IMR-90 (cell line): ENCODE measurements around the gene IL36B. TPM values are rescaled to one million over a fixed set of nuclear protein-coding genes. Genes with fewer than 3 reads are reported as not detected.

ENCODE experiments used
- ATAC-seq: fragments of 200-7000 bp; cut with Tn5 transposase; 2 replicates; pipeline ENCODE4 v1.9.1; 2020; ENCODE audit warnings: low read depth, mild to moderate bottlenecking, moderate library complexity
- BruUV-seq: library from RNA; stranded (reverse); fragments of 400-500 nt; replicated peaks from 2 replicates; lab custom pipeline; 2021; lab: Mats Ljungman, UMichigan
- CTCF ChIA-PET: fragments of 300-600 bp; formaldehyde crosslinking; extraction: SDS; loops from one replicate; lab custom pipeline; 2021; ENCODE audit warnings: antibody characterized with exemption; lab: Yijun Ruan, JAX
- POLR2A ChIA-PET: fragments of 300-600 bp; sonication (Branson Sonifier 250); formaldehyde crosslinking; loops from one replicate; lab custom pipeline; 2022; ENCODE audit warnings: antibody characterized with exemption; ENCODE audit not compliant: unreplicated experiment; lab: Charles Lee
- DNase-seq: peaks from one replicate; pipeline ENCODE4 v3.0.0; 2013
- H2AFZ ChIP-seq: replicated peaks from 2 replicates; pipeline ENCODE3; 2013; ENCODE audit warnings: low read length, mild to moderate bottlenecking; ENCODE audit not compliant: poor library complexity
- H2AK5ac ChIP-seq: 2 replicates; pipeline ENCODE4 v1.6.1; 2013; ENCODE audit warnings: low read depth, low read length, inconsistent platforms
- H2AK9ac ChIP-seq: replicated peaks from 2 replicates; pipeline ENCODE3; 2013; ENCODE audit warnings: mild to moderate bottlenecking, low read depth, low read length, moderate library complexity; ENCODE audit not compliant: poor library complexity
- H2BK120ac ChIP-seq: 2 replicates; pipeline ENCODE4 v1.6.1; 2013; ENCODE audit warnings: low read depth, low read length, inconsistent platforms
- H2BK15ac ChIP-seq: 3 replicates; pipeline ENCODE4 v1.6.1; 2013; ENCODE audit warnings: low read depth, low read length, inconsistent platforms
- H2BK20ac ChIP-seq: 2 replicates; pipeline ENCODE4 v1.6.1; 2013; ENCODE audit warnings: low read depth, mild to moderate bottlenecking, inconsistent platforms, low read length, moderate library complexity
- H2BK5ac ChIP-seq: 2 replicates; pipeline ENCODE4 v1.6.1; 2013; ENCODE audit warnings: mild to moderate bottlenecking, low read depth, low read length, inconsistent platforms; ENCODE audit not compliant: poor library complexity, severe bottlenecking
- H3K14ac ChIP-seq: replicated peaks from 2 replicates; pipeline ENCODE4 v1.6.1; 2013; ENCODE audit warnings: low read depth, low read length, inconsistent platforms
- H3K18ac ChIP-seq: 2 replicates; pipeline ENCODE4 v1.6.1; 2013; ENCODE audit warnings: low read depth, low read length, control low read depth
- H3K23ac ChIP-seq: 2 replicates; pipeline ENCODE4 v1.6.1; 2013; ENCODE audit warnings: low read depth, low read length, inconsistent platforms
- H3K27ac ChIP-seq: 2 replicates; pipeline ENCODE4 v1.5.1; 2013; ENCODE audit warnings: mild to moderate bottlenecking, control low read depth, low read length; ENCODE audit not compliant: insufficient read depth
- H3K27me3 ChIP-seq: 2 replicates; pipeline ENCODE4 v1.6.1; 2013; ENCODE audit warnings: low read length; ENCODE audit not compliant: control insufficient read depth, insufficient read depth
- H3K36me3 ChIP-seq: 2 replicates; pipeline ENCODE4 v1.6.1; 2013; ENCODE audit warnings: low read length, mixed read lengths; ENCODE audit not compliant: control insufficient read depth, insufficient read depth
- H3K4ac ChIP-seq: 2 replicates; pipeline ENCODE4 v1.6.1; 2013; ENCODE audit warnings: low read depth, low read length, inconsistent platforms
- H3K4me1 ChIP-seq: 2 replicates; pipeline ENCODE4 v1.6.1; 2013; ENCODE audit warnings: low read length, mixed read lengths; ENCODE audit not compliant: control insufficient read depth, insufficient read depth
- H3K4me2 ChIP-seq: 2 replicates; pipeline ENCODE4 v1.6.1; 2013; ENCODE audit warnings: low read depth, mild to moderate bottlenecking, control low read depth, low read length, moderate library complexity
- H3K4me3 ChIP-seq: 2 replicates; pipeline ENCODE4 v1.5.1; 2013; ENCODE audit warnings: low read depth, mild to moderate bottlenecking, control low read depth, low read length, moderate library complexity; ENCODE audit not compliant: insufficient read depth
- H3K56ac ChIP-seq: 2 replicates; pipeline ENCODE4 v1.6.1; 2013; ENCODE audit warnings: low read length, inconsistent platforms; ENCODE audit not compliant: insufficient read depth; ENCODE audit errors: extremely low read depth
- H3K79me1 ChIP-seq, 2 experiments: 2 replicates each; pipeline ENCODE4 v1.6.1; 2013; ENCODE audit warnings: low read length in 2 of 2, inconsistent platforms in 1 of 2, low read depth in 1 of 2
- H3K9ac ChIP-seq: 2 replicates; pipeline ENCODE4 v1.6.1; 2013; ENCODE audit warnings: low read depth, low read length, control low read depth
- H3K9me1 ChIP-seq: 2 replicates; pipeline ENCODE4 v1.6.1; 2013; ENCODE audit warnings: low read length, inconsistent platforms; ENCODE audit not compliant: insufficient read depth
- H3K9me3 ChIP-seq: 2 replicates; pipeline ENCODE4 v1.6.1; 2013; ENCODE audit warnings: low read length; ENCODE audit not compliant: control insufficient read depth, insufficient read depth
- H4K20me1 ChIP-seq: 2 replicates; pipeline ENCODE4 v1.6.1; 2013; ENCODE audit warnings: low read length, inconsistent platforms; ENCODE audit not compliant: insufficient read depth
- H4K5ac ChIP-seq: 2 replicates; pipeline ENCODE4 v1.6.1; 2013; ENCODE audit warnings: mild to moderate bottlenecking, low read depth, low read length, control low read depth
- H4K8ac ChIP-seq, 2 experiments: 2 replicates each; pipeline ENCODE4 v1.6.1; 2013; ENCODE audit warnings: low read depth in 2 of 2, low read length in 2 of 2, control low read depth in 1 of 2, inconsistent platforms in 1 of 2
- H4K91ac ChIP-seq: 2 replicates; pipeline ENCODE4 v1.6.1; 2013; ENCODE audit warnings: low read depth, low read length, inconsistent platforms; ENCODE audit not compliant: insufficient read depth
- BHLHE40 ChIP-seq: fragments of 150-350 bp; IDR thresholded peaks from 2 replicates; pipeline ENCODE4 v1.6.1; 2016; ENCODE audit warnings: mild to moderate bottlenecking, low read depth, low read length
- CHD1 ChIP-seq: IDR thresholded peaks from 2 replicates; pipeline ENCODE4 v1.6.1; 2012; ENCODE audit warnings: low read depth, low read length, improper control_type of control experiment
- FOS ChIP-seq: fragments of 150-350 bp; IDR thresholded peaks from 2 replicates; pipeline ENCODE4 v1.6.1; 2016; ENCODE audit warnings: low read depth, low read length
- MAFK ChIP-seq: IDR thresholded peaks from 2 replicates; pipeline ENCODE4 v1.6.1; 2012; ENCODE audit warnings: low read depth, low read length, improper control_type of control experiment
- MAZ ChIP-seq: IDR thresholded peaks from 2 replicates; pipeline ENCODE4 v1.6.1; 2012; ENCODE audit warnings: low read depth, mild to moderate bottlenecking, low read length, improper control_type of control experiment, moderate library complexity, borderline replicate concordance
- MXI1 ChIP-seq: IDR thresholded peaks from 2 replicates; pipeline ENCODE4 v1.6.1; 2012; ENCODE audit warnings: low read depth, mild to moderate bottlenecking, low read length, moderate library complexity, borderline replicate concordance
- NFE2L2 ChIP-seq: fragments of 150-350 bp; IDR thresholded peaks from 2 replicates; pipeline ENCODE4 v1.6.1; 2016; ENCODE audit warnings: low read depth, mild to moderate bottlenecking, low read length
- POLR2A ChIP-seq: IDR thresholded peaks from 2 replicates; pipeline ENCODE4 v1.6.1; 2012; ENCODE audit warnings: mild to moderate bottlenecking, low read depth, low read length
- RAD21 ChIP-seq: IDR thresholded peaks from 2 replicates; pipeline ENCODE4 v1.6.1; 2012; ENCODE audit warnings: low read length, improper control_type of control experiment
- RFX5 ChIP-seq: IDR thresholded peaks from 2 replicates; pipeline ENCODE4 v1.8.0; 2012; ENCODE audit warnings: low read depth, mild to moderate bottlenecking, low read length, moderate library complexity
- SMC3 ChIP-seq: fragments of 150-350 bp; IDR thresholded peaks from 2 replicates; pipeline ENCODE4 v1.6.1; 2016; ENCODE audit warnings: low read depth, mild to moderate bottlenecking, antibody characterized with exemption, low read length, moderate library complexity
- WGBS, 2 experiments: methylation state at CpG; one replicate each; pipeline versions ENCODE4 v1.1.5 to v1.1.7; 2013; ENCODE audit warnings: missing lambda C conversion rate in 2 of 2; ENCODE audit not compliant: insufficient read length in 1 of 2; ENCODE audit errors: extremely low coverage in 2 of 2; 5-methylcytosine and 5-hydroxymethylcytosine counted together
- dilution Hi-C: fragments of 300-500 bp; cut with HindIII; formaldehyde crosslinking; loops from one replicate; pipeline ENCODE4 v1.14.3; 2018; ENCODE audit warnings: low sequenced_read_pairs; ENCODE audit not compliant: unreplicated experiment
- in situ Hi-C: fragments of 300-500 bp; cut with MboI; formaldehyde crosslinking; loops from 3 replicates; pipeline ENCODE4 v1.14.3; 2019; ENCODE audit warnings: low sequenced_read_pairs, inconsistent platforms, mixed read lengths
- intact Hi-C: fragments of 100-400 bp; cut with micrococcal nuclease; formaldehyde crosslinking; loops from 2 replicates; pipeline ENCODE4 v1.10.0; 2022
- polyA plus RNA-seq, 3 experiments: library from polyadenylated mRNA; depleted of rRNA; stranded (reverse); fragments of >200 nt; gene quantifications; 2 replicates each; pipeline ENCODE4 v1.2.3, GENCODE V29; 2012; ENCODE audit warnings: low replicate concordance in 1 of 3
- total RNA-seq: library from RNA; depleted of rRNA; stranded (reverse); fragments of >200 nt; gene quantifications from 2 replicates; pipeline ENCODE4 v1.2.3, GENCODE V29; 2012
- TF ChIP-seq, protein P1 (sequence below): fragments of 150-350 bp; IDR thresholded peaks from 2 replicates; pipeline ENCODE4 v1.6.1; 2017; ENCODE audit warnings: mild to moderate bottlenecking, antibody characterized with exemption, low read length, low read depth
- TF ChIP-seq, protein P2 (sequence below): fragments of 150-350 bp; IDR thresholded peaks from 2 replicates; pipeline ENCODE4 v1.6.1; 2016; ENCODE audit warnings: low read depth, mild to moderate bottlenecking, low read length, moderate library complexity, borderline replicate concordance
- TF ChIP-seq, protein P3 (sequence below): conservative IDR thresholded peaks from 2 replicates; pipeline ENCODE4 v1.5.1; 2012; ENCODE audit warnings: mild to moderate bottlenecking, low read depth, low read length, improper control_type of control experiment

The IL36B gene
- total and polyA plus RNA-seq, 2 of the 4 experiments (the other 2 are of a cell fraction): not detected

DNA sequence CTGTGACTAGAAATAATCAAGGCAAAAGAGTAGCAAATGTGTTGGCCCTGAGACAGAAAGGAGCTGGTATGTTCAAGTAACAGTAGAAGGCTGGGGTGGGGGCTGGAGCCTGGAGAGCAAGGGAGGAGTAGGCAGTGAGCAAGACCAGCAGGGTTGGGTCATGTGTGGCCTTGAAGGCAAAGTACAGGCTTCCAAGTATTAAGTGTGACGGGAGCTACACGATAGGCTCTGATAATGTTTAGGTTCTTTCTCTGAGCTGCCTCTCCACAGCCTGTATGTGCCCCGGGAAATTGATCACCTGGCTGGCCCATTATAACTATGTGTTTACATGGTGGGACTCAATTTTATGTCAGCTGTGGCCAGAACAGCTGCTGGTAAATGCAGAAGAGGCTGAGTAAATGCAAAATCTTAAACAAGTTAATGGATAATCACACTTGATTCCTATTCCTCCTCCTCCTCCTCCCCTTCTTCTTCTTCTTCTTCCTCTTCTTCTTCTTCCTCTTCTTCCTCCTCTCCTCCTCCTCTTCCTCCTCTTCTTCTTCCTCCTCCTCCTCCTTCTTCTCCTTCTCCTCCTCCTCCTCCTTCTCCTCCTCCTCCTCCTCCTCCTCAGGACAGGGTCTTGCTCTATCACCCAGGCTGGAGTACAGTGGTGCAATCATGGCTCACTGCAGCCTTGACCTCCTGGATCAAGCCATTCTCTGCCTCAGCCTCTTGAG, 24.4 kb upstream of the IL36B start:
- no peak overlapping the region for H2AK5ac ChIP-seq
- H3K4me1 ChIP-seq: no peaks in the 10 kb centered on the region
- H3K56ac ChIP-seq: no peak overlapping the region
- H4K8ac ChIP-seq: no peak overlapping the region
- H3K79me1 ChIP-seq: no peaks in the 10 kb centered on the region
- no peak overlapping the region for H3K14ac ChIP-seq
- H3K27me3 ChIP-seq: peaks cover 17% of the 10 kb centered on the region
- H3K9me1 ChIP-seq: no peaks in the 10 kb centered on the region
- 30% methylated on average over 2 of the region's 3 CpGs; no CpG with 5 or more reads in 1 of the 2 experiments for WGBS, 2 experiments
- H2BK5ac ChIP-seq: no peak overlapping the region
- dilution Hi-C loops (no loop called here), intact Hi-C loops (no loop called here), in situ Hi-C loops (no loop called here)
- H3K9ac ChIP-seq: no peak overlapping the region
- no peak overlapping the region for H3K4ac ChIP-seq
- CTCF ChIA-PET: interaction anchor here (0.6 to 1.1 kb wide), 2 partner anchors 118 to 121 kb away, joined by 3 to 5 read pairs; no protein-coding TSS in a partner anchor
- no peak overlapping the region for H2AK9ac ChIP-seq
- BruUV-seq: no TSS peak
- no peak overlapping the region for H4K5ac ChIP-seq
- no peaks in the 10 kb centered on the region for H4K20me1 ChIP-seq
- H2BK120ac ChIP-seq: no peak overlapping the region
- TF ChIP-seq BHLHE40 (no peak), CHD1 (no peak), POLR2A (no peak), MAZ (no peak), MAFK (no peak), MXI1 (no peak), FOS (no peak), NFE2L2 (no peak), RFX5 (no peak), SMC3 (no peak), RAD21 (no peak)
- TF ChIP-seq, protein P1, sequence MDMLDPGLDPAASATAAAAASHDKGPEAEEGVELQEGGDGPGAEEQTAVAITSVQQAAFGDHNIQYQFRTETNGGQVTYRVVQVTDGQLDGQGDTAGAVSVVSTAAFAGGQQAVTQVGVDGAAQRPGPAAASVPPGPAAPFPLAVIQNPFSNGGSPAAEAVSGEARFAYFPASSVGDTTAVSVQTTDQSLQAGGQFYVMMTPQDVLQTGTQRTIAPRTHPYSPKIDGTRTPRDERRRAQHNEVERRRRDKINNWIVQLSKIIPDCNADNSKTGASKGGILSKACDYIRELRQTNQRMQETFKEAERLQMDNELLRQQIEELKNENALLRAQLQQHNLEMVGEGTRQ: no peak
- TF ChIP-seq, protein P2, sequence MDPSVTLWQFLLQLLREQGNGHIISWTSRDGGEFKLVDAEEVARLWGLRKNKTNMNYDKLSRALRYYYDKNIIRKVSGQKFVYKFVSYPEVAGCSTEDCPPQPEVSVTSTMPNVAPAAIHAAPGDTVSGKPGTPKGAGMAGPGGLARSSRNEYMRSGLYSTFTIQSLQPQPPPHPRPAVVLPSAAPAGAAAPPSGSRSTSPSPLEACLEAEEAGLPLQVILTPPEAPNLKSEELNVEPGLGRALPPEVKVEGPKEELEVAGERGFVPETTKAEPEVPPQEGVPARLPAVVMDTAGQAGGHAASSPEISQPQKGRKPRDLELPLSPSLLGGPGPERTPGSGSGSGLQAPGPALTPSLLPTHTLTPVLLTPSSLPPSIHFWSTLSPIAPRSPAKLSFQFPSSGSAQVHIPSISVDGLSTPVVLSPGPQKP: no peak
- TF ChIP-seq, protein P3, sequence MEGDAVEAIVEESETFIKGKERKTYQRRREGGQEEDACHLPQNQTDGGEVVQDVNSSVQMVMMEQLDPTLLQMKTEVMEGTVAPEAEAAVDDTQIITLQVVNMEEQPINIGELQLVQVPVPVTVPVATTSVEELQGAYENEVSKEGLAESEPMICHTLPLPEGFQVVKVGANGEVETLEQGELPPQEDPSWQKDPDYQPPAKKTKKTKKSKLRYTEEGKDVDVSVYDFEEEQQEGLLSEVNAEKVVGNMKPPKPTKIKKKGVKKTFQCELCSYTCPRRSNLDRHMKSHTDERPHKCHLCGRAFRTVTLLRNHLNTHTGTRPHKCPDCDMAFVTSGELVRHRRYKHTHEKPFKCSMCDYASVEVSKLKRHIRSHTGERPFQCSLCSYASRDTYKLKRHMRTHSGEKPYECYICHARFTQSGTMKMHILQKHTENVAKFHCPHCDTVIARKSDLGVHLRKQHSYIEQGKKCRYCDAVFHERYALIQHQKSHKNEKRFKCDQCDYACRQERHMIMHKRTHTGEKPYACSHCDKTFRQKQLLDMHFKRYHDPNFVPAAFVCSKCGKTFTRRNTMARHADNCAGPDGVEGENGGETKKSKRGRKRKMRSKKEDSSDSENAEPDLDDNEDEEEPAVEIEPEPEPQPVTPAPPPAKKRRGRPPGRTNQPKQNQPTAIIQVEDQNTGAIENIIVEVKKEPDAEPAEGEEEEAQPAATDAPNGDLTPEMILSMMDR: no peak
- POLR2A ChIA-PET: no interaction called here
- H3K18ac ChIP-seq: no peak overlapping the region
- H3K27ac ChIP-seq: no peak overlapping the region
- no peaks in the 10 kb centered on the region for H3K36me3 ChIP-seq
- H4K91ac ChIP-seq: no peak overlapping the region
- no peak overlapping the region for H3K4me2 ChIP-seq
- ATAC-seq: no peak
- H2BK15ac ChIP-seq: no peak overlapping the region
- H2AFZ ChIP-seq: no peak overlapping the region
- H2BK20ac ChIP-seq: no peak overlapping the region
- DNase-seq: no peak
- no peak overlapping the region for H3K4me3 ChIP-seq
- no peaks in the 10 kb centered on the region for H3K9me3 ChIP-seq
- H3K23ac ChIP-seq: no peak overlapping the region
